ENCODE measurements around the gene RHO.
"Not testable (repeated sequence)": the region's sequence is repeated elsewhere in the genome, so short reads cannot be mapped to it uniquely, and the experiment has no call there.

Gene RHO

DNA sequence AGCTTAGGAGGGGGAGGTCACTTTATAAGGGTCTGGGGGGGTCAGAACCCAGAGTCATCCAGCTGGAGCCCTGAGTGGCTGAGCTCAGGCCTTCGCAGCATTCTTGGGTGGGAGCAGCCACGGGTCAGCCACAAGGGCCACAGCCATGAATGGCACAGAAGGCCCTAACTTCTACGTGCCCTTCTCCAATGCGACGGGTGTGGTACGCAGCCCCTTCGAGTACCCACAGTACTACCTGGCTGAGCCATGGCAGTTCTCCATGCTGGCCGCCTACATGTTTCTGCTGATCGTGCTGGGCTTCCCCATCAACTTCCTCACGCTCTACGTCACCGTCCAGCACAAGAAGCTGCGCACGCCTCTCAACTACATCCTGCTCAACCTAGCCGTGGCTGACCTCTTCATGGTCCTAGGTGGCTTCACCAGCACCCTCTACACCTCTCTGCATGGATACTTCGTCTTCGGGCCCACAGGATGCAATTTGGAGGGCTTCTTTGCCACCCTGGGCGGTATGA lies at the start of gene RHO:
RHO (plus strand) TSS at position 51 of the 512 bp plus-strand sequence; CDS start at position 146, 95 bp downstream.
- DNase-seq: no peak

DNA sequence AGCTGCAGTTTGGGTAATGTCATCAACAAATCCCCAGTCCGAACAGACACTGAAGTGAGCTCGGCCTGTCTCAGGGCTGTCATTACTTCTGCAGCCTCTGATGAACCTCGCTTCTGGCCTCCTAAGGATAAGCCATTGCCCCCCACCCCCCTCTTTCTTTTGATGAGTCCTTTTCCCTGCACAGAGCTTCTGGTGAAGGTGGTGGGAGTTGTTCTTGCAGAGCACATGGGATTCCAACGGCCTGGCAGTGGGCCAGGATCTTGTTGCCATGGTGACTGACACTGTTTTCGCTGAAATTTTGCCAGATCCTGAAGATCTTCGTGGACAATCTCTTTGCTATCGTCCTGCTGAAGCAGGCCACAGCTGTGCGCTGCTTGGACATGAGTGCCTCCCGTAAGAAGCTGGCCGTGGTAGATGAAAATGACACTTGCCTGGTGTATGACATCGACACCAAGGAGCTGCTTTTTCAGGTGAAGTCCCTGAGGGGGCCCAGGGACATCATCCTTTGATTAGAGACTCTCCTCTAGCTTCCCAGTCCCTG lies 47.1 kb upstream of the RHO start:
- DNase-seq: not testable (repeated sequence)

DNA sequence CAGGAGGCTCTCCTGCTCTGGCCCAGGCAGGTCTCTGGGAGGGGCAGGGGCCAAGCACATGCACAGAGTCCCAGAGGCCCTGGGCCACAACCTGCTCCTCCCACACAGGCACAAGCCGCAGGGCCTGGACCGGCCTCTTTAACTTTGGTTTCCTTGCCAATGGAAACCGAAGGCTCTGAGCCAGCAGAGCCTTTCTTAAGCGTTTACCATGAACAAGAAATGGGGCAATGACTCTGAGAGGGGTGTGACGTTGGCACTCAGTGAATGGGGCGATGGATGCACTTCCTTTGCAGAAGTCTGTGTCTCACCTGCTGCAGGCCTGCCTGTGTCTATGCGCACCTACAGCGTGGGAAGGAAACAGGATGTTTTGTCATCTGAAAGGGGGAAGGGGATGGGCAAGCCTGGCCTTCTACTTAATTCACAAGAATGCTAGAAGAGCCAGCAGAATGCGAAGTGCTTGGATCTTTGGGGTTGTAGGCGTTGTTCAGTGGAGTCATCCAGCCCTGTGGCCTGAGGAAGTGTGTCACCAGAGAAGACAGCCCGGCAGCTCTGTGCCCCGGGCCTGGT lies 46.6 kb upstream of the RHO start:
- peak; percentile 24 to 26 for DNase-seq

DNA sequence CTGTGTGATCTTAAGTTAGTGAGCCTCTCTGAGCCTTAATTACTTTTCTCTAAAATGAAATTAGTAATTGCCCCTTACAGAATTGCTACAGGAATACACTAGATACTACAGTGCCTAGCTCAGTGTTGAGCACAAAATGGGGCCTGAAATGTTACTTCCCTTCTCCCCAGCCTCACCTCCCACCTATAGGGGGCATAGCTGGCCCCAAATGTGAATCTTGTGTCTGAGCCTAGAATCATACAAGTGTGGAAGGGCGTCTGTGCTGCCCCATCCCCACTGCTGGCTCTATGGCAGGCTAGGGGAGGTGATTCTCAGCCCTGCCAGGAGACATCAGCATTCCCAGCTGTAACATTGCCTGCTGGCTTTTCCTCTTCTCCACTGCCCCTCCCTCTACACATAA lies 45.7 kb upstream of the RHO start:
- DNase-seq: no peak

DNA sequence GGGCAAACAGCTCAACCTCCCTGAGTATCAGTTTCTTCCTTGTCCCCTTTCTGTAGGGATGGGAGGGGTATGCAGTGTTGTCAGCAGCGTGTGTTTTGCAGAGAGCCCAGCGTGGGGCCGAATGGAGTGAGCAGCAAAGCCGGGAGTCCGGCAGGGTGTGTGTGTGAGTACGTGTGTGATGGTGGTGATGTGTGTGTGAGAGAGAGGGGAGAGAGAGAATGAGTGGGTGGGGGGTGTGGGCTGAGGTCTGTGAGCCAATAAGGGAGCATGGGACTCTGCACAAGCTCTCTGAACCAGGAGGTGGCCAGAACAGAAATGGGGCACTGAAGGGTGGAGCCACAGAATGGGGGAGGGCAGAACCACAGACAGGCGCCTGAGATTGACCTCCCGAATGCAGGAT lies 44.6 kb upstream of the RHO start:
- no peak for DNase-seq

DNA sequence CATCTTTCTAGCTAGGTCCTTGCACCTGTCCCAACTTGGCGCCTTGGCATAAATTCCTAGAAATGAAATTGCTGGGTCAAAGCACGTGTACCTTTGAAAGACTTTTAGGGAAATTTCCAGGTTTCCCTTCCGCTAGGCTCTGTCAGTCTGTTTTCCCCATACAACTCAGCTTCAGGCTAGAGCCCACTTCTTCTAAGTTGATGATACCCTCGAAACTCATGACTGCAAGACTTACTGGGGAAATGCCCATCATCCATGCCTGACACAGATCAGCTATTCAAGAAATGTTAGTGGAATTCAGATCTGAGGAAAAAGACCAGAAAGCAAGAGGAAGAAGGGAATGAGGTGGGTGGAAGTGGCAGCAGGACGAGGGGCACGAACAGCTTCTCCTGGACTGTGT lies 43.3 kb upstream of the RHO start:
- DNase-seq: not testable (repeated sequence)

DNA sequence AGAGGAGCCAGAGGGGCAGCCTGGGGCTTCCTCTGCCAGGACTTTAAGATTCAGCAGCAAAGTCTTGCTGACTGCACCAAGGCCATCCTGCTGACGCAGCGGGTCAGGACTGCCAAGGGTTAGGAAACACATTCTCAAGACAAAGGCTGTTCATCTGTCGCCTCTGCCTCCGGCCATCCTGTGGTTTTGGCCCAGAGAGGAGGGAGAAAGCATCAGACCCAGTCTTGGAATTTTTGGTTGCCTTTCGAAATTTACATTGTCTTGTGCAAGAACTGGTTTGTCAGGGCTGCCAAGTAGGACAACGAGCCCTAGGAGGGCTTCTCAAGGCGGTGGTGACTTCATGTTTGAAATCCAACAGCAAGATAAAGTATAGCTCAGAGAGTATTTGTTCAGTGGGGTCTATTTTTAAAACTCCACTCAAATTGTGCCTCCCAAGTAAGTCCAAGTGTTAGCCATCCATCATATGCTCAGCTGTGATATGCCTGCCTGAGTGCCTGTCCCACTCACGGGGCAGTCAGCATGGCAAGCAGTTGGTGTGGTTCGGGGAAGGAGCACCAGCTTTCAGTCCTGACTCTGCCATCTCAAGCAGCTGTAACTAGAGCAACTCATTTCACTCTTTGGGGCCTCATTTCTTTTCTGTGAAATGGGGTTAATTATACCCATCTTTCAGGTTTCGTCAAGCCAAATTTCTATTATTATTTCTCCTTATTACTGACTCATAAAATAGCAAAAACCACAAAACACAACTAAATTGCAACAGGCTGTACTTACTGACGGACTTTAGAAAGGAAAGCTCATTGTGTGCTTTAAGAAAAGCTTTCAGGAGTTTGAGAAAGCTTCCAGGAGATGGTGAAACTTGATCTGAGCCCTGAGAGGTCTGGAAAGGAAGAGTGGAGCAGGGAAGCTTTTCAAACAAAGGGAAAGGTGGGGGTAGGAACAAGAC lies 42.4 kb upstream of the RHO start:
- DNase-seq: no peak

DNA sequence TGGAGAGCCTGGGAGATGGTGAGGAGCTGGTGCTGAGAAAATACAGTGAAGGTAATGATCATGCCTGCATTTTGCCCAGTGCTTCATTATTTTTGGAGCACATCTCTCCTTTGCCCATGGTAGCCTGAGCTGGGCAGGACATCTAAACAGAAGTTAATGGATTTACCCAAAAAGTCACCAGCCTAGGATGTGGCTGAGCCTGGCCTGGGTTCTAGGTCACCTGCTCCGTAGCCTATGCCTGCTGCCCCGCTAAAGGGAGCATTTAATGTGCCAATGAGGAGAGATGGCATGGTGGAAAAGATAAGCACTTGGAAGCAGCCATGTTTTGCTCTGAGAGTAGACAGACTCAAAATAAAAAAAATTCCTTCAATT lies 41.8 kb upstream of the RHO start:
- DNase-seq: no peak

DNA sequence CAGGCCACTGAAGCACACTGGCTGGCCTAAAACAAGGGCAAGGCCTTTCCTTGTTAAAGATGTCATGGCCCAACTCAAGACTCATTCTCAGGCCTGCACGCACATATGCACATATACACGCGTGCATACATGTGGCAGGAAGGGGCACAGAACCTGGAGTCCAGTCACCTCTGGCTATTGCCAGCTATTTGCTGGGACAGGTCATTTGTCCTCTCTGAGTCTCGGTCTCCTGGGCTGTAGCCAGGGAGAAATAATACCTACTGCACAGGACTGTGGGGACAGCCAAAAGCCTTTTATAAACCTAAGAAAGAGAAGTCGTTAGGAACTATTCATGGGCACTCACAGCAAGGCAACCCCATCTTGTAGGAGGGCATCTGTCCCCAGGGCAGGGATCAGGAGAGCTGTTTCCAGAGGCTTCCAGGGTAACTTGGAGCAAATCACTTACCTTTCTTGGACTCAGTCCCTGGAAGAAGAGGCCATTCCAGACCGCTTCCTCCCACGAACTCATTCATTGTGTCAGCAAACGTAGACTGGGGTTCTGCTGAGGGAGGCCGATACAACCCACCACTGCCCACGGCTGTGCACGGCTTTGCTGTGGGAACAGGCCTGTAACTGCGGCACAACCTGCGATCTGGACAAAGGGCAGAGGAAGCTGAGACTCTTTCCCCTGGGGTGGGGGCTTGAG lies 41.1 kb upstream of the RHO start:
- no peak for DNase-seq

DNA sequence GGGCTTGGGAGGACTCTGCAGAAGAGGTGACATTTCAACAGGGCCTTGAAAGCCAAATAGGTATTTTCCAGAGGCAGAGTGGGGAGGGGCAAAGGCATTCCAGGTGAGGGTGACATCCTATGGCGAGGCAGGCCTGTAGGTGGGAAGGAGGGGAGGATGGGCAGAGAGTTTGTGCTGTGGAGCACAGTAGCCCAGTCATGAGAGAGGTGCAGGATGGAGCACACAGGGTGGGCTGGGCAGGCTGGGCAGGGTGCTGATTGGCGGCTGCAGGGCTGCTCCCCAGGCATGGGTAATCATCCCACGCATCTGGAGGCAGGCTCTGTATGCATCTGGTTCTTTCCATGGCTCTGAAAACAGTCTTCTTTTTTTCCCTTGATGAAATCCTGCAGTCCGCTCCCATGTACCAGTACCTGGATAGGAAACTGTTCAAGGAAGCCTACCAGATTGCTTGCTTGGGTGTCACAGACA lies 40.5 kb upstream of the RHO start:
- not testable (repeated sequence) for DNase-seq

DNA sequence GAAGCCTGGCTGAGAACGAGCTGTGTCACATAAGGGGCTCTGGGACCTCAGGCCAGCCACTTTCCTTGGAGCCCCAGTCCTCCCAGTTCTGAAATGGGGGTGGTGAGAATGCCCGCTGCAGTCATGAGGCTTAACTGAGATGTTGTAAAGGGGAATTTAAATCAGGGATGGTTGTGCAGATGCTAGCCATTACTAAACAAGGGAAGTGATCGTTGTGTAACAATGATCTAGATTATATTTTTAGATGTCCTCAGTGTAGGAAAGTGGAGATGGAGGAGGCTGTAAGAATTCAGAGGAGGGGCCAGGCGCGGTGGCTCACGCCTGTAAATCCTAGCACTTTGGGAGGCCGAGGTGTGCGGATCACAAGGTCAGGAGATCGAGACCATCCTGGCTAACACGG lies 39.2 kb upstream of the RHO start:
- not testable (repeated sequence) for DNase-seq

DNA sequence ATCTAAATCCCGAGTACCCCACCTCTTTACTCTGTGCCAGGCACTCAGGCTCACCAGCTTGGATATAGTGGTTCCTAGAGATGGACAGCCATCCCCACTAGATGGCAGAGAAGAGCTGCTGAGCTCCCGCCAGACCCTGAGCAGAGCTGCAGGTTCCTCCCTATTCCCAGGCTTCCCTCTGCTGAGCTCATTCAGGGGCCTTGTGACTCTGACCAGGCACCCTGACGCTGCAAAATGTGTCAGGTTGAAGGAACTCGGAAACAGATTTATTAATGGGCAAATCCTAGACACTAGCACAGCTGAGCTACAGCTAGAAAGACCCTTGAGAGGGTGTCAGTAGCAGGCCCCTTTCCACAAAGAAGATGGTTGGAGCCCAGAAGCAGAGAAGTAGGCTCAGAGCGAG lies 38.2 kb upstream of the RHO start:
- DNase-seq: peak; percentile 48 to 58

DNA sequence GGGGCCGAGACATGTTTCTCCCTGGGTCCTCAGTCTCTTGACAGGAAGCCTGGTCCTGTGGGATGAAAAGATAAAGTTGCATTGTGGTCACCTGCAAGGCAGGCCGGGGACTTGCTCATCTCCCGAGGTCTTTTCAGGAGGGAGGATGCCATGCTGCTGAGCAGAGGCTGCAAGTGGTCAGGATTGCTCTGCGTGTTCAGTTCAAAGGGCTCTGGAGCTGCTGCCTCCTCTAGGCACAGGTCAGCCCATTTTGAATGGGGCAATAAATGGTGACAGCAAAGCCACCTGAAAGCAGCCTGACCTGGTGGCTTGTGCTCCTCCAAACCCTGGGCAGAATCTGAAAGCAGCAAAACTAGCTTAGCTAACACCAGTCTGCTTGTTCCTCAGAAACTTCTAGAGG lies 37.4 kb upstream of the RHO start:
- not testable (repeated sequence) for DNase-seq

DNA sequence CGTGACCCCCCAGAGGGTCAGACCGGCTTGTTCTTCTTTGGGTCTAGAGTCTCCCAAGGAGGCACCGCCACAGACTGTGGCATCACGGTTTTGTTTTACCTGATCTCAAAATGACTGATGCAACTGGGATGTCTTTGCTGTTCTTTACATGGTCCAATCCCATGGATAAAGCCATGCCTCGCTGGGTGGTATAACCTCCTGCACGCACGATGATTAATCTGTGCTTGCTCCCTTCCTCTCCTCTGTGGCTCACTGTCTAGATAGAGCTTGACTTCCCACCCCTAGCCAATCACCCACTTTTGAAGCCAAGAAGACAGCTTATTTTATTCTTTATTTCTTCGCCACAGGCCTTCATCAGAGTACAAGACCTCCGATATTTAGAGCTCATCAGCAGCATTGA lies 36.6 kb upstream of the RHO start:
- no peak for DNase-seq

DNA sequence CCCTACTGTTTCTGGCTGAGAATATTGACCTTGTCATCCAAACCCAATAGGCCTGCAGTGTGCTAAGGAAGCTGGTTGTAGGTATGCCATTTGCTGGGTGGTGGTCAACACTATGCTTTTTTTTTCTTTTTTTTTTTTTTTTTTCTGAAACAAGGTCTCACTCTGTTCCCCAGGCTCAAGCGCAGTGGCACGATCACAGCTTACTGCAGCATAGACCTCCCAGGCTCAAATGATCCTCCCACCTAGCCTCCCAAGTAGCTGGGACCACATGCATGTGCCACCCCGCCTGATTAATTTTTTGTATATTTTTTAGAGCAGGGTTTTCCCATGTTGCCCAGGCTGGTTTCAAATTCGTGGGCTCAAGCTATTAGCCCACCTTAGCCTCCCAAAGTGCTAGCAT lies 35.7 kb upstream of the RHO start:
- no peak for DNase-seq

DNA sequence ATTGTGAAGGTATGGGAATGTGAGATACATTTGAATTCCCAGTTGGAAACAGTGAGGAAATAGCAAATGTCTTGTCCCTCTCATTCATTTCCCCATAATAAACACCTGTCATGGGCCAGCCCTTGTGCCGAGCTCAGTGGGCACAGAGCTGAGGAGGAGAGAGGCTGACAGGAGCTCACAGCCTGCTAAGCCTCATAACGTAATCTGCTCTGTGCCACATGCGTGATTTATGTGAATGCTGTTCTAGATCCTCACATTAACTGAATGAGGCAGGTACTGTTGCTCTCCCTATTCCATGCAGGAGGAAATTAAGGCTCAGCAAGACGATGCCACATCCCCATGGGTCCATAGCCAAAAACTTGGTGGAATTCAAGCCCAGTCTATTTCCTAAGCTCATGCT lies 35.2 kb upstream of the RHO start:
- DNase-seq: no peak

DNA sequence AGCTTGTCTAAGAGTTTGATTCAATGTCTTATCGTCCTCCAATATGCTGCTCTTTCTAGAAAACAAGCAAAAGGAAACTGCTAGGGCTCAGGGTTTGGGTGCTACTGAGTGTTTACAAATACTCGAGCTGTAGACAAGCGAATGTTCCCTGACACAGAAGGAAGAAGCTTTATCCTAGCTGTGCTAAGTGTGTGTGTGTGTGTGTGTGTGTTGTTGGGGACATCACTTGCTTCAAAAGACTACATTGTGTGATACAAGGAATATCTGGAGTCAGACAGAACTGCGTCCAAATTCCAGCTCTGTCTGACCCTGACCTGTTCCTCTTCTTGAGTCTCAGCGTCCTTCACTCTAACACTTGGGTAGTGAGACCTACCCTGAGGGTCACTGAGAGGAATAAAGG lies 33.9 kb upstream of the RHO start:
- DNase-seq: not testable (repeated sequence)

DNA sequence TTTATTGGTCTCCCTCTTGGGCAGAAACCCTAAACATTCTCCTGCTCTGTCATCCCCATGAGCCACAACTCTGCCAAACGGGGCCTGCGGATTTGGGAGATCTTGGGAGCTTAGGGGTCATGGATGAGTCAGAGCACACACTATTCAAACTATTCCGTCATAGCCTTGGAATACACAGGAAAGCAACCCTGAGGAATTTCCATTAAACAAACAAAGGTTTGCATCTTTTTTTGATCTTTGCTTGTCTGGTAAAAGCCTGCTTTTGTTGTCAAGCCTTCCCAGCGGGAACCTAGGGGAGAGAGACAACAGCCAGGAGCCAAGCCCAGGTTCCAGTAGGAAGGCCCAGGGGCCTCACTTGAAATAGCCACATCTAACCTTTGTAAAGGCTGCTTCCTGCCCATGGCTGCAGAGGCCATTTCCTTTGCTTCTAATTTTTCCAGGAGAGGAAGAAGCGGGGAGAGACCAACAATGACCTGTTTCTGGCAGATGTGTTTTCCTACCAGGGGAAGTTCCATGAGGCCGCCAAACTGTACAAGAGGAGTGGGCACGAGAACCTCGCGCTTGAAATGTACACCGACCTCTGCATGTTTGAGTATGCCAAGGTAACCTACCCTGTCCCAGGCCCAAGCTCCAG lies 33.3 kb upstream of the RHO start:
- DNase-seq: not testable (repeated sequence)

DNA sequence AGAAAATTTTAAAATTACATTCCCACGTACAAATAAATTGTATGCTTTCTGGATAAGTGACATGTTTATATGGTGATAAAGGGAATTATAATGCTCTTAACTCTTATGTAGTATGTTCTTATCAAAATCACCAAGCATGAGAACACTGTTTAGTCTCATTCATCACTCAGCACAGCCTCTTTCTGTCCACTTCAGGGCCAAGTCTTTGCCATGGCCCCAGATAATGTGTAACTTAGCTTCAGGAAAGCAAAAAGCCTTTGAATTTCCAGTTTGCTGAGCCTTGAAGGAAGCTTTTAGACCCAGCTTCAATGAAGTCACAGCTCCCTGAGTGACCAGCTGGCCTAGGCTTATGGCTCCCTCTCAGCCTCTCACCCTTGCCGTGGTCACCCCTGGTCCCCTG lies 30.6 kb upstream of the RHO start:
- not testable (repeated sequence) for DNase-seq

DNA sequence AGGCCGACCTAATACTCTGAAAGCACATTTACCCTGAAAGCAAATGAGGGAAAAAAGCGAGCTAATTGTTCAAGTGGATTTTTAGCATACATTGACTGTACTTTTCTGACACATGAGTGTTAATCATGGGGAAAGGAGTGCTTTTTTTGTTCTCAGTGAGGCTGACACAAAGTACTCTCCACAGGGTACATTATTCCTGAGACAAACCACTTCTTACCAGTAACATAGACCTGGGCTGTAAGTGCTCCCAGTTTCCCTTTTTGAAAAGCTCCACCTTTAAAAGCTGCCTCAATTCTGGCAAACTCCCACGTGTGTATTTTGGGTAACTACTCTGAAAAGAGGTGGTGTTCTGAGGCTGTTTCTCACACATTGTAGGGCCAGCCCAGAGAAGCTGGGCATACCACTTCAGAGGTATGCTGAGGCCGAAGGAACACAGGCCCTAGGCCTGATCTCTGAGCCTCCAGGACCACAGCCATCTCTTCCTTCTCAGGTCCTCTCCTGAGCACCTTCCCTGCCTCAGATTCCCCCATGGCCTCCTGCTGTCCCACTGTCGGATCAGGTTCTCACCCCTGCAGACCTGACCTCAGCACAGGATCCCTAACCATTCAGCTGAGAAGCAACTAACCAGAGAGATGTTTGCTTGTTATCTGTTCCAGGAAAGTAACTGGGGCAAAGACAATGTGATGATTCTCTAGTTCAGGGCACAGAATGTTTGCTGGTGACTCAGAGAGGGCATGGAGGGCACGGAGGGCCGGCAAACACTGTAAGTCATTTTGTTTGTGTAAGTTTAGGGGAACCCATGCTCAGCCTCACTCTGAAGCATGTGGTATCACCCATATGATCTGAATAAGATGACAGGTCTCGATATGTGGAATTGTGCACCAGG lies 29.6 kb upstream of the RHO start:
- not testable (repeated sequence) for DNase-seq

DNA sequence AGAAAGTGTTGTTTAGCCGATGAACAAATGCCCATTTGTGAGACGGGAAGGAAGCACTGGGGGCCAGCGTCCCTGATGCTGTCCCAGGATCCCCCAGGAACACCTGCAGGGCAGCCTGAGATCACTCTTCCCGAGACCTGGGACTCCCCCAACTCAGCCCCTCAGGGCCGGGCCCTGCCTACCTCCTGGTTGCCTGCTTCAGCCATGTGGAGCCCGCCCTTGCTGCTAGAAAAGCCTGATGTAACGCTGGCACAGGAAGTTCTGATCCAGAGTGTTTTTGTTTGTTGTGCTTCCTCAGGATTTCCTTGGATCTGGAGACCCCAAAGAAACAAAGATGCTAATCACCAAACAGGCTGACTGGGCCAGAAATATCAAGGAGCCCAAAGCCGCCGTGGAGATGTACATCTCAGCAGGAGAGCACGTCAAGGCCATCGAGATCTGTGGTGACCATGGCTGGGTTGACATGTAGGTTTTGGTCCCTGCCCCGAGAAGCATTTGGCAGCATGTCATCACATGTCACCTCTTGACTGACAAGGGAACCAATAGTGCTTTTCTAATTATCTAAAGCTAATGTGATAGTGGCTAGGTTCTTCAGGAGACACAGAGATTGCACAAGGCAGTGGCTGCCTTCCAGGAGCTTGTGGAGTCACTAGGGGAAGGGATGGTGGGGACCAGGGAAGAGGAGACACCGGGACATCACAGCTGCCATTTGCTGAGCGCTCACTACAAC lies 28.7 kb upstream of the RHO start:
- DNase-seq: not testable (repeated sequence)

All from stimulated activated CD4-positive, alpha-beta T cell treated with anti-CD3 and anti-CD28 coated beads, Interleukin-2, amount 100 ng/mL, for 24 hours (primary cell).